ENCODE results near the gene IGFBP5.
A peak's percentile ranks its signal among the peaks of the same experiment; 100 is the strongest.

Gene IGFBP5

DNA sequence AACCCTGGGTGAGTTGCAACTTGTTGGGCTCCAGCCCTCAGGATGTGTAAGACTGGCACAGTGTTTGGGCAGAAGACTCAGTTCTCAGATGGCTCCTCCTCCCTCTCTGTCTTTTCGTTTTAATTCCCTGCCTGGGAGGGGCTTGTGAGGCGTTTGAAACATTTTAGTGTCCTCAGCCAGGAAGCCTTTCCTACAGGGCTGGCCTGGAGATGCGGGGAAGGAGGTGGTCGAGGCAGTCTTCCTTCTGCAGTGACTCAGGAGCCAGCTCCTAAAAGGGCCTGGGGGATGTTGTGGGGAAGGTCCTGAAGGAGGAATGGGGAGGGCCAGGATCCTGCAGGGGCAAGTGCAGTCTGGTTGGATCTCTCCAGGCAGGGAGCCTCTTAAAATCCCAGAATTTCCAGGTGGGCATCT is 22.1 kb upstream of the IGFBP5 start:
- no peak for DNase-seq (ENCODE audit: low read depth in 2 of 2)
- no peak for TF ChIP-seq CTCF (IDR thresholded peaks at IDR 0.05; ENCODE audit: low read depth, low read length)
- H3K4me3 ChIP-seq (replicated peaks in 1 of 2; ENCODE audit: low read depth in 2 of 2, low read length in 2 of 2) = no peak overlapping the region

DNA sequence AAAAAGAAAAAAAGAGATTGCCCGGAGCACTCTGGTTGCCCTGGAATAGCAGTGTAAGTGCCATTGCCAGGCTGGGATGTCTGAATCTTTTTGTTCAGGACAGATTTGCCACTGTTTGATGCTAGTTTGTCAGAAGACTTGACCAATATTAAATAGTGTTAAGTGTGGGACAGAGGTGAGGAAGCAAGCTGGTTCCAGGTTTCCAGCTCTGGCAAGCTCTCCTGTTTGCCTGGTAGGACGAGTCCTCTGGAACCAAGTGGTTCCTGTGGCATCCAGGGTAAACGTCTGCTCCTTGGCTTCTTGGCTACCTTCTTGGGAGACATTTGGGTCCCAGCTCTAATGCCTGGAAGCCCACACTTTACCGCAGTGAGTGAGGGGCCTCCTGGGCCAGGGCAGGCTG is 20.8 kb upstream of the IGFBP5 start:
- no peak for TF ChIP-seq CTCF (IDR thresholded peaks at IDR 0.05; ENCODE audit: low read depth, low read length)
- no peak for DNase-seq (ENCODE audit: low read depth in 2 of 2)
- H3K4me3 ChIP-seq (replicated peaks in 1 of 2; ENCODE audit: low read depth in 2 of 2, low read length in 2 of 2) = no peak overlapping the region

- no peak for TF ChIP-seq CTCF (IDR thresholded peaks at IDR 0.05; ENCODE audit: low read depth, low read length)
- DNase-seq (ENCODE audit: low read depth in 2 of 2) = no peak
- no peak overlapping the region for H3K4me3 ChIP-seq (replicated peaks in 1 of 2; ENCODE audit: low read depth in 2 of 2, low read length in 2 of 2)
Measured at GRCh38 chr2:216715402-216715974, 20.1 kb upstream of the IGFBP5 start.

- no peak overlapping the region for H3K4me3 ChIP-seq (replicated peaks in 1 of 2; ENCODE audit: low read depth in 2 of 2, low read length in 2 of 2)
- peak in 1 of 2 donors; percentile 51 for DNase-seq (ENCODE audit: low read depth in 2 of 2)
- TF ChIP-seq CTCF (IDR thresholded peaks at IDR 0.05; ENCODE audit: low read depth, low read length) = no peak
Measured at GRCh38 chr2:216714376-216714775, 19.0 kb upstream of the IGFBP5 start.

DNA sequence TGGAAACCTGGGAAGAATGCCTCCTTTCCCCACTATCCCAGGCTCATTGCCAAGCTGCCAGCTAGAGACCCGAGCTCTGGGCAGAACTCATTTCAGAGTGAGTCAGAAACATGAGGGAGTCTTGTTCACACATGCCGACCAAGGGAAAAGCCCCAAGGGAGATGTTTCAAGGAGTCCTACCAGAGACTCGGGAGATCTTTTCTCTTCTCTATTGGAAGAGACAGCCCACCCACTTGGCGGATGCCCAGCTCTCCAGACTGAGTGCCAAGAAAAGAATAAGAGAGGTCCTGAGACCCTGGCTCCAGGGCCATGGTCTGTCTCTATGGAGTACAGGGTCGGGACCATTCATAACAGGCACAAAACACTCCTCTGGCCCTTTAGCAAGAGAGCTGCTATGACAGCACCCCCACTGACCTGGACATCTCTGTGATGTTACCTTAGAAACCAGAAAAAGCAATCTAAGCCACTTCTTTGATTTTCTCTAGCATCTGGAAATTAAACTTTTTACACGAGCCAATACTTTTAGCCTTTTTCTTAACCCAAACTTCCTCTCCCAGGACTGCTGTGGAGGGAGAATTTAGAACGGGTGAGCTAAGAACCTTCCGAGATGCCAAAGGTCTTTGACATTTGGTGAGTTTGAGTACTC is 18.5 kb upstream of the IGFBP5 start:
- H3K4me3 ChIP-seq (replicated peaks in 1 of 2; ENCODE audit: low read depth in 2 of 2, low read length in 2 of 2) = no peak overlapping the region
- TF ChIP-seq CTCF (IDR thresholded peaks at IDR 0.05; ENCODE audit: low read depth, low read length) = no peak
- DNase-seq (ENCODE audit: low read depth in 2 of 2) = peak; percentile 88

GRCh38 chr2:216711348-216711747 is 16.0 kb upstream of the IGFBP5 start:
- H3K4me3 ChIP-seq (replicated peaks in 1 of 2; ENCODE audit: low read depth in 2 of 2, low read length in 2 of 2) = no peak overlapping the region
- no peak for TF ChIP-seq CTCF (IDR thresholded peaks at IDR 0.05; ENCODE audit: low read depth, low read length)
- no peak for DNase-seq (ENCODE audit: low read depth in 2 of 2)

Data from cardiac fibroblast (primary cell).